Uterus (tissue), 2 donors: ENCODE results near the gene WDR4.

ENCODE experiments used
- CTCF ChIP-seq, 4 experiments: fragments of 200-600 bp in 2 of 4; fragments of 450-650 bp in 2 of 4; sonication (generic) in 2 of 4; IDR thresholded peaks; one replicate each; pipeline ENCODE4 v1.5.1; 2016 to 2019; ENCODE audit warnings: antibody characterized with exemption in 4 of 4, mild to moderate bottlenecking in 2 of 4, moderate library complexity in 1 of 4
- POLR2A ChIP-seq, 2 donors: fragments of 450-650 bp; IDR thresholded peaks; one replicate each; pipeline ENCODE4 v1.6.1; 2016; ENCODE audit warnings: antibody characterized with exemption in 2 of 2, mild to moderate bottlenecking in 1 of 2, moderate library complexity in 1 of 2

GRCh38 chr21:42846221-42846620 lies 33.1 kb downstream of the WDR4 start:
- TF ChIP-seq CTCF (IDR thresholded peaks at IDR 0.05) (no peak), POLR2A (IDR thresholded peaks at IDR 0.05) (no peak)
